Panc1 (cell line): ENCODE measurements around the gene GMEB1.

Experiments used
- POLR2AphosphoS5 ChIP-seq: IDR thresholded peaks from 2 replicates; pipeline ENCODE4 v1.6.1; 2012; ENCODE audit warnings: mild to moderate bottlenecking, low read depth, low read length, moderate library complexity
- REST ChIP-seq, 2 experiments: IDR thresholded peaks; 2 replicates each; pipeline ENCODE4 v1.6.1; 2011 to 2012; ENCODE audit warnings: low read depth in 2 of 2, control low read depth in 1 of 2, low read length in 1 of 2, mild to moderate bottlenecking in 1 of 2, moderate library complexity in 1 of 2; ENCODE audit not compliant: insufficient read depth in 1 of 2
- TF ChIP-seq, protein P1 (sequence below): fragments of 450-650 bp; IDR thresholded peaks from 2 replicates; pipeline ENCODE4 v1.5.1; 2017; ENCODE audit warnings: mild to moderate bottlenecking

GRCh38 chr1:28758420-28758819 lies 89.8 kb downstream of the GMEB1 start:
- TF ChIP-seq, protein P1, sequence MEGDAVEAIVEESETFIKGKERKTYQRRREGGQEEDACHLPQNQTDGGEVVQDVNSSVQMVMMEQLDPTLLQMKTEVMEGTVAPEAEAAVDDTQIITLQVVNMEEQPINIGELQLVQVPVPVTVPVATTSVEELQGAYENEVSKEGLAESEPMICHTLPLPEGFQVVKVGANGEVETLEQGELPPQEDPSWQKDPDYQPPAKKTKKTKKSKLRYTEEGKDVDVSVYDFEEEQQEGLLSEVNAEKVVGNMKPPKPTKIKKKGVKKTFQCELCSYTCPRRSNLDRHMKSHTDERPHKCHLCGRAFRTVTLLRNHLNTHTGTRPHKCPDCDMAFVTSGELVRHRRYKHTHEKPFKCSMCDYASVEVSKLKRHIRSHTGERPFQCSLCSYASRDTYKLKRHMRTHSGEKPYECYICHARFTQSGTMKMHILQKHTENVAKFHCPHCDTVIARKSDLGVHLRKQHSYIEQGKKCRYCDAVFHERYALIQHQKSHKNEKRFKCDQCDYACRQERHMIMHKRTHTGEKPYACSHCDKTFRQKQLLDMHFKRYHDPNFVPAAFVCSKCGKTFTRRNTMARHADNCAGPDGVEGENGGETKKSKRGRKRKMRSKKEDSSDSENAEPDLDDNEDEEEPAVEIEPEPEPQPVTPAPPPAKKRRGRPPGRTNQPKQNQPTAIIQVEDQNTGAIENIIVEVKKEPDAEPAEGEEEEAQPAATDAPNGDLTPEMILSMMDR = no peak
- TF ChIP-seq POLR2AphosphoS5 (no peak), REST (IDR thresholded peaks at IDR 0.05; ENCODE audit: insufficient read depth in 1 of 2, low read depth in 2 of 2, low read length in 1 of 2) (no peak)
